H9 (cell line): Measurements from ENCODE around the gene DIP2C. TPM values are rescaled to one million over a fixed set of nuclear protein-coding genes. Genes with fewer than 3 reads are reported as not detected.

Source experiments
- DNase-seq: peaks from one replicate; pipeline ENCODE4 v3.0.0-alpha.2; 2017
- H2AFZ ChIP-seq: one replicate; pipeline ENCODE4 v1.6.1; 2013; ENCODE audit warnings: mild to moderate bottlenecking, low read length, control low read depth, moderate library complexity
- H2AK5ac ChIP-seq: 2 replicates; pipeline ENCODE4 v1.6.1; 2013; ENCODE audit warnings: low read length, control low read depth, mixed read lengths; ENCODE audit not compliant: insufficient read length
- H2BK120ac ChIP-seq: one replicate; pipeline ENCODE4 v1.6.1; 2013; ENCODE audit warnings: low read depth, mild to moderate bottlenecking, low read length, control low read depth, inconsistent platforms; ENCODE audit not compliant: poor library complexity, severe bottlenecking
- H2BK12ac ChIP-seq: 2 replicates; pipeline ENCODE4 v1.6.1; 2013; ENCODE audit warnings: low read length, control low read depth, mixed read lengths, low read depth; ENCODE audit not compliant: insufficient read length
- H2BK15ac ChIP-seq: 2 replicates; pipeline ENCODE4 v1.6.1; 2013; ENCODE audit warnings: low read depth, low read length, control low read depth
- H2BK20ac ChIP-seq: one replicate; pipeline ENCODE4 v1.6.1; 2013; ENCODE audit warnings: low read depth, mild to moderate bottlenecking, low read length, control low read depth, inconsistent platforms; ENCODE audit not compliant: poor library complexity, severe bottlenecking
- H2BK5ac ChIP-seq: 2 replicates; pipeline ENCODE4 v1.6.1; 2013; ENCODE audit warnings: low read length, control low read depth, mixed read lengths; ENCODE audit not compliant: insufficient read length
- H3K14ac ChIP-seq: 2 replicates; pipeline ENCODE4 v1.6.1; 2013; ENCODE audit warnings: low read length, control low read depth; ENCODE audit not compliant: insufficient read depth
- H3K18ac ChIP-seq: 2 replicates; pipeline ENCODE4 v1.6.1; 2013; ENCODE audit warnings: low read depth, mild to moderate bottlenecking, mixed read lengths, low read length, control low read depth; ENCODE audit not compliant: insufficient read length
- H3K23ac ChIP-seq: 2 replicates; pipeline ENCODE4 v1.6.1; 2013; ENCODE audit warnings: low read length, control low read depth, mixed read lengths, low read depth; ENCODE audit not compliant: insufficient read length
- H3K23me2 ChIP-seq: 2 replicates; pipeline ENCODE4 v1.6.1; 2013; ENCODE audit warnings: low read depth, mild to moderate bottlenecking, mixed read lengths, low read length, control low read depth; ENCODE audit not compliant: insufficient read length, poor library complexity, severe bottlenecking
- H3K27ac ChIP-seq: 2 replicates; pipeline ENCODE4 v1.5.1; 2013; ENCODE audit warnings: low read length, control low read depth, mixed read lengths, low read depth; ENCODE audit not compliant: insufficient read length
- H3K27me3 ChIP-seq: 2 replicates; pipeline ENCODE4 v1.6.1; 2013; ENCODE audit warnings: low read length, control low read depth, inconsistent platforms; ENCODE audit not compliant: insufficient read depth
- H3K4ac ChIP-seq: 2 replicates; pipeline ENCODE4 v1.6.1; 2013; ENCODE audit warnings: low read depth, mild to moderate bottlenecking, control low read depth, inconsistent platforms, low read length, moderate library complexity
- H3K4me1 ChIP-seq: 2 replicates; pipeline ENCODE4 v1.6.1; 2013; ENCODE audit warnings: low read length, control low read depth, inconsistent platforms; ENCODE audit not compliant: insufficient read depth
- H3K4me2 ChIP-seq: 2 replicates; pipeline ENCODE4 v1.6.1; 2013; ENCODE audit warnings: low read length, control low read depth, mixed read lengths; ENCODE audit not compliant: insufficient read length, insufficient read depth
- H3K56ac ChIP-seq: 2 replicates; pipeline ENCODE4 v1.6.1; 2013; ENCODE audit warnings: low read depth, mild to moderate bottlenecking, mixed read lengths, low read length, control low read depth; ENCODE audit not compliant: insufficient read length
- H3K79me1 ChIP-seq: 2 replicates; pipeline ENCODE4 v1.6.1; 2013; ENCODE audit warnings: low read depth, mild to moderate bottlenecking, moderate library complexity, low read length, control low read depth, inconsistent platforms; ENCODE audit not compliant: insufficient read depth, poor library complexity, severe bottlenecking
- H3K79me2 ChIP-seq: 2 replicates; pipeline ENCODE4 v1.6.1; 2013; ENCODE audit warnings: low read length, control low read depth, inconsistent platforms; ENCODE audit not compliant: insufficient read depth
- H3K9ac ChIP-seq: 2 replicates; pipeline ENCODE4 v1.6.1; 2013; ENCODE audit warnings: low read length, control low read depth, mixed read lengths; ENCODE audit not compliant: insufficient read length; ENCODE audit errors: extremely low read depth
- H3K9me3 ChIP-seq: one replicate; pipeline ENCODE4 v1.6.1; 2013; ENCODE audit warnings: low read depth, low read length, inconsistent platforms; ENCODE audit not compliant: control insufficient read depth
- H3T11ph ChIP-seq: one replicate; pipeline ENCODE4 v1.6.1; 2013; ENCODE audit warnings: mild to moderate bottlenecking, low read length, control low read depth, inconsistent platforms
- H4K20me1 ChIP-seq: one replicate; pipeline ENCODE4 v1.6.1; 2013; ENCODE audit not compliant: control insufficient read depth, insufficient read length, insufficient read depth
- H4K5ac ChIP-seq: 2 replicates; pipeline ENCODE4 v1.6.1; 2013; ENCODE audit warnings: low read depth, mild to moderate bottlenecking, mixed read lengths, low read length, control low read depth; ENCODE audit not compliant: insufficient read length
- H4K8ac ChIP-seq: replicated peaks from 2 replicates; pipeline ENCODE4 v1.6.1; 2013; ENCODE audit warnings: low read length, control low read depth, mixed read lengths, low read depth; ENCODE audit not compliant: insufficient read length
- H4K91ac ChIP-seq: 2 replicates; pipeline ENCODE4 v1.6.1; 2013; ENCODE audit warnings: low read depth, mild to moderate bottlenecking, moderate library complexity, mixed read lengths, low read length, control low read depth; ENCODE audit not compliant: insufficient read length
- H3K27ac Mint-ChIP-seq, 3 experiments: 2 replicates in 2 of 3; 3 replicates in 1 of 3; pipeline ENCODE4 v1.8.0; 2020 to 2021; ENCODE audit warnings: mixed read lengths in 3 of 3, mild to moderate bottlenecking in 1 of 3, moderate library complexity in 1 of 3
- H3K27me3 Mint-ChIP-seq: 2 replicates; pipeline ENCODE4 v1.8.0; 2021; ENCODE audit warnings: low read depth, mild to moderate bottlenecking, moderate library complexity, mixed read lengths
- H3K36me3 Mint-ChIP-seq, 3 experiments: 2 replicates in 2 of 3; 3 replicates in 1 of 3; pipeline ENCODE4 v1.8.0; 2020 to 2021; ENCODE audit warnings: low read depth in 3 of 3, mixed read lengths in 3 of 3; ENCODE audit not compliant: insufficient read depth in 1 of 3
- H3K4me1 Mint-ChIP-seq, 2 experiments: 2 replicates each; pipeline ENCODE4 v1.8.0; 2020; ENCODE audit warnings: mixed read lengths in 2 of 2
- H3K4me3 Mint-ChIP-seq, 2 experiments: 2 replicates in 1 of 2; 3 replicates in 1 of 2; pipeline ENCODE4 v1.8.0; 2020 to 2021; ENCODE audit warnings: mild to moderate bottlenecking in 2 of 2, mixed read lengths in 2 of 2, moderate library complexity in 1 of 2
- H3K9me3 Mint-ChIP-seq, 2 experiments: 2 replicates in 1 of 2; 3 replicates in 1 of 2; pipeline ENCODE4 v1.8.0; 2020; ENCODE audit warnings: mild to moderate bottlenecking in 2 of 2, mixed read lengths in 2 of 2, moderate library complexity in 1 of 2
- whole genome bisulfite sequencing: extraction: QIAGEN DNeasy Blood & Tissue Kit; methylation state at CpG from one replicate; pipeline ENCODE4 v1.1.7; 2013; ENCODE audit warnings: missing lambda C conversion rate, low lambda C conversion rate, mixed read lengths; ENCODE audit not compliant: insufficient read length; ENCODE audit errors: extremely low coverage; 5-methylcytosine and 5-hydroxymethylcytosine counted together
- total RNA-seq: library from RNA; stranded (reverse); gene quantifications from 2 replicates; pipeline ENCODE4 v1.2.1, GENCODE V29; 2021
- TF ChIP-seq, protein P1 (sequence below): fragments of 200-600 bp; sonication (generic); conservative IDR thresholded peaks from 3 replicates; pipeline ENCODE4 v1.8.0; 2021; ENCODE audit warnings: antibody characterized with exemption, mild to moderate bottlenecking

Gene DIP2C
- total RNA-seq, 1 experiment from 2014 or later = 7.9 TPM

GRCh38 chr10:528173-529165 lies 161.0 kb downstream of the DIP2C start:
- Histone ChIP-seq H3K23ac (no peak overlapping the region), H3K4me1 (no peaks in the 10 kb centered on the region; the same call in 1 of the 2 replicates), H3K27ac (no peak overlapping the region), H2BK5ac (no peak overlapping the region), H4K91ac (no peak overlapping the region), H4K8ac (no peak overlapping the region), H3K79me2 (no peaks in the 10 kb centered on the region; the same call in 1 of the 2 replicates), H4K5ac (no peak overlapping the region), H3K14ac (no peak overlapping the region; the same call in 1 of the 2 replicates), H3K18ac (no peak overlapping the region), H3K79me1 (no peaks in the 10 kb centered on the region), H2AFZ (no peak overlapping the region), H3K9me3 (no peaks in the 10 kb centered on the region), H3K4ac (no peak overlapping the region), H3T11ph (no peak overlapping the region), H2BK12ac (no peak overlapping the region), H3K56ac (no peak overlapping the region), H2AK5ac (no peak overlapping the region), H2BK15ac (no peak overlapping the region), H3K27me3 (no peaks in the 10 kb centered on the region), H2BK120ac (no peak overlapping the region), H3K9ac (no peak overlapping the region), H2BK20ac (no peak overlapping the region), H4K20me1 (no peaks in the 10 kb centered on the region), H3K23me2 (no peaks in the 10 kb centered on the region), H3K4me2 (no peak overlapping the region)
- no peak overlapping the region for H3K27ac Mint-ChIP-seq
- no peak overlapping the region for H3K4me3 Mint-ChIP-seq
- no peaks in the 10 kb centered on the region; a peak in 1 of 7 replicates for H3K36me3 Mint-ChIP-seq
- no peaks in the 10 kb centered on the region for H3K27me3 Mint-ChIP-seq
- no peak for DNase-seq
- TF ChIP-seq, protein P1, sequence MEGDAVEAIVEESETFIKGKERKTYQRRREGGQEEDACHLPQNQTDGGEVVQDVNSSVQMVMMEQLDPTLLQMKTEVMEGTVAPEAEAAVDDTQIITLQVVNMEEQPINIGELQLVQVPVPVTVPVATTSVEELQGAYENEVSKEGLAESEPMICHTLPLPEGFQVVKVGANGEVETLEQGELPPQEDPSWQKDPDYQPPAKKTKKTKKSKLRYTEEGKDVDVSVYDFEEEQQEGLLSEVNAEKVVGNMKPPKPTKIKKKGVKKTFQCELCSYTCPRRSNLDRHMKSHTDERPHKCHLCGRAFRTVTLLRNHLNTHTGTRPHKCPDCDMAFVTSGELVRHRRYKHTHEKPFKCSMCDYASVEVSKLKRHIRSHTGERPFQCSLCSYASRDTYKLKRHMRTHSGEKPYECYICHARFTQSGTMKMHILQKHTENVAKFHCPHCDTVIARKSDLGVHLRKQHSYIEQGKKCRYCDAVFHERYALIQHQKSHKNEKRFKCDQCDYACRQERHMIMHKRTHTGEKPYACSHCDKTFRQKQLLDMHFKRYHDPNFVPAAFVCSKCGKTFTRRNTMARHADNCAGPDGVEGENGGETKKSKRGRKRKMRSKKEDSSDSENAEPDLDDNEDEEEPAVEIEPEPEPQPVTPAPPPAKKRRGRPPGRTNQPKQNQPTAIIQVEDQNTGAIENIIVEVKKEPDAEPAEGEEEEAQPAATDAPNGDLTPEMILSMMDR = no peak
- WGBS = no CpG with 5 or more reads among the region's 37 CpGs
- H3K4me1 Mint-ChIP-seq = peaks cover 9 to 12% of the 10 kb centered on the region in 2 experiments
- no peaks in the 10 kb centered on the region for H3K9me3 Mint-ChIP-seq
